Left ventricle myocardium inferior (tissue), 1 donor: ENCODE measurements around the gene RBM15. TPM values are rescaled to one million over a fixed set of nuclear protein-coding genes. Genes with fewer than 3 reads are reported as not detected.

Experiments used
- DNase-seq: peaks from one replicate; pipeline ENCODE4 v3.0.0-alpha.2; 2020
- H3K27ac ChIP-seq: fragments of 200-600 bp; replicated peaks from 2 replicates; pipeline ENCODE4 v1.8.0; 2021
- H3K27me3 ChIP-seq: fragments of 200-600 bp; 2 replicates; pipeline ENCODE4 v1.8.0; 2021; ENCODE audit warnings: low read depth
- H3K36me3 ChIP-seq: fragments of 200-600 bp; 2 replicates; pipeline ENCODE4 v1.8.0; 2021
- H3K4me1 ChIP-seq: fragments of 200-600 bp; 2 replicates; pipeline ENCODE4 v1.8.0; 2021
- H3K4me3 ChIP-seq: fragments of 200-600 bp; 2 replicates; pipeline ENCODE4 v1.8.0; 2021; ENCODE audit warnings: mild to moderate bottlenecking, moderate library complexity
- H3K9me3 ChIP-seq: fragments of 200-600 bp; replicated peaks from 2 replicates; pipeline ENCODE4 v1.8.0; 2021
- CTCF ChIP-seq: fragments of 200-600 bp; IDR thresholded peaks from 2 replicates; pipeline ENCODE4 v1.8.0; 2021; ENCODE audit warnings: antibody characterized with exemption, mild to moderate bottlenecking, borderline replicate concordance
- intact Hi-C: fragments of 100-400 bp; cut with micrococcal nuclease; formaldehyde crosslinking; loops from one replicate; pipeline ENCODE4 v1.11.0; 2022
- total RNA-seq: library from RNA; stranded (reverse); fragmentation: NEBNext Ultra II Directional; extraction: Animal tissue kit (Norgen Biotek cat#: 25700); gene quantifications from one replicate; pipeline ENCODE4 v1.2.1, GENCODE V29; 2021
- donor health status: DM: no; HTN: yes; CAD: no; lungs with severe emphysema.

The RBM15 gene
- total RNA-seq, 1 donor from 2014 or later, result 12.6 TPM

- Histone ChIP-seq H3K4me3 (no peak overlapping the region), H3K27ac (no peak overlapping the region), H3K9me3 (no peaks in the 10 kb centered on the region), H3K4me1 (no peaks in the 10 kb centered on the region), H3K27me3 (no peaks in the 10 kb centered on the region), H3K36me3 (no peaks in the 10 kb centered on the region)
- TF ChIP-seq CTCF, result no peak
- DNase-seq, result no peak
- intact Hi-C loops, result no loop called here
These were observed 18.1 kb upstream of the RBM15 start for GRCh38 chr1:110321045-110321444.

DNA sequence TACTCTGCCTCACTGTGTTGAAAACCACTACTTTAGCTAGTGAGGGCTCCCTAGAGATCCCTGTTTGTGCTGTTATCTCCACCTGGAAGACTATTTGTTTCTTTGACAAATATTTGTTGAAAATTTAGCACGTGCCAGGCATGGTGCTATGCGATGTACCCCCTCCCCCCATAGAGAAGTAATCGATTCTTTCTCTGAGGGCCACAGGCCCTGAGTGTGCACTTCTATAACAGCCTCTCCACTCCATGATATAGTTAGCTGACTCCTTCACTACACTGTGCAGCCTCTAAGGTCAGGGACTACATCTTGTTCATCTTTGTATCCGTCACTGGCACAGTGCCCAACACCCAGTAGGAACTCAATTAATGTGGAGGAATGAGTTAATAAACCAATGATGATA, 17.3 kb upstream of the RBM15 start:
- Histone ChIP-seq H3K36me3 (no peaks in the 10 kb centered on the region), H3K27me3 (no peaks in the 10 kb centered on the region), H3K9me3 (no peaks in the 10 kb centered on the region), H3K27ac (no peak overlapping the region), H3K4me1 (no peaks in the 10 kb centered on the region), H3K4me3 (no peak overlapping the region)
- no peak for DNase-seq
- TF ChIP-seq CTCF, result no peak
- intact Hi-C loops, result no loop called here

- H3K4me1 ChIP-seq, result no peaks in the 10 kb centered on the region
- H3K27me3 ChIP-seq, result no peaks in the 10 kb centered on the region
- no peak overlapping the region for H3K4me3 ChIP-seq
- intact Hi-C loops, result no loop called here
- H3K36me3 ChIP-seq, result no peaks in the 10 kb centered on the region
- DNase-seq, result no peak
- H3K27ac ChIP-seq, result no peak overlapping the region
- H3K9me3 ChIP-seq, result no peaks in the 10 kb centered on the region
- no peak for TF ChIP-seq CTCF
These were observed 14.5 kb upstream of the RBM15 start for GRCh38 chr1:110324667-110325066.

DNA sequence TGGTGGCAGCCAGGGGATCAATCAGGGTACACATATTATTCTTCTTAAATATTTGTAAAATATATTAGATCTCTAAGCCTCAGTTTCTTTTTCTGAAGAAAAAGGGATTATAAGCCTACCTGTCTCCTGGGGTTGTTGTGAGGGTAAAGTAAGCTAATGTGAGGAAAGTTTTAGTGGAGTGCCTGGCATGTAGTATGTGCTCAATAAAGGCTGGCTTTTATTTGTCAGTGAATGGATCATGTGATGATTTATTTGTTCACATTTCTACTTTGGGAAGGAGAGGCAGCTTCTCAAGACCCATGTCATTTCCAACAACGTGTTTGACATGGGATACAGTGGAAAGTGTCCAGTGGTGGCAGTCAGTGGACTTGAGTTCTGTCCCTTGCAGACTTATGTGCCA, 12.4 kb upstream of the RBM15 start:
- Histone ChIP-seq H3K4me1 (no peaks in the 10 kb centered on the region), H3K9me3 (no peaks in the 10 kb centered on the region), H3K4me3 (no peak overlapping the region), H3K27ac (no peak overlapping the region), H3K27me3 (no peaks in the 10 kb centered on the region), H3K36me3 (no peaks in the 10 kb centered on the region)
- intact Hi-C loops, result no loop called here
- DNase-seq, result no peak
- no peak for TF ChIP-seq CTCF

GRCh38 chr1:110328274-110328673, 10.9 kb upstream of the RBM15 start:
- Histone ChIP-seq H3K4me3 (no peak overlapping the region), H3K36me3 (no peaks in the 10 kb centered on the region), H3K27me3 (no peaks in the 10 kb centered on the region), H3K4me1 (no peaks in the 10 kb centered on the region), H3K27ac (no peak overlapping the region), H3K9me3 (no peaks in the 10 kb centered on the region)
- intact Hi-C loops, result no loop called here
- no peak for TF ChIP-seq CTCF
- DNase-seq, result no peak

DNA sequence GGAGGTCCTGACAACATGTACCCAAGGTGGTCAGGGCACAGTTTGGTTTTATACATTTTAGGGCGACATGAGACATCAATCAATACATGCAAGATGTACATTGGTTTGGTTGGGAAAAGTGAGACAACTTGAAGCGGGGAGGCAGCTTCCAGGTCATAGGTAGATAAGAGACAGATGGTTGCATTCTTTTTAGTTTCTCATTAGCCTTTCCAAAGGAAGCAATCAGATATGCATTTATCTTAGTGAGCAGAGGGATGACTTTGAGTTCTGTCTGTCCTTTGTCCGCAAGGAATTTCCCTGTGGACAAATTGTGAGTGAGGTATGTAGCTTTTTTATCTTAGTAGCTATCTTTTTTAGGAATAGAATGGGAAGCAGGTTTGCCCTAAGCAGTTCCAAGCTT, 10.5 kb upstream of the RBM15 start:
- no peaks in the 10 kb centered on the region for H3K9me3 ChIP-seq
- no peaks in the 10 kb centered on the region for H3K4me1 ChIP-seq
- no peak for TF ChIP-seq CTCF
- no peaks in the 10 kb centered on the region for H3K27me3 ChIP-seq
- intact Hi-C loops, result no loop called here
- H3K36me3 ChIP-seq, result no peaks in the 10 kb centered on the region
- no peak overlapping the region for H3K27ac ChIP-seq
- no peak overlapping the region for H3K4me3 ChIP-seq
- DNase-seq, result no peak
